ENCODE results near the gene HK3. TPM values are rescaled to one million over a fixed set of nuclear protein-coding genes. Genes with fewer than 3 reads are reported as not detected.
"Not testable (repeated sequence)": the region's sequence is repeated elsewhere in the genome, so short reads cannot be mapped to it uniquely, and the experiment has no call there.

The HK3 gene
- polyA plus RNA-seq, 4 donors, result 0.30 to 7.5 (median 1.5) TPM

- WGBS, 3 donors, result 52 to 80% (median 59%) methylated on average over 2 of the region's 2 CpGs
- not testable (repeated sequence) for FAIRE-seq; H3K36me3 ChIP-seq (ENCODE audit: control insufficient read depth in 3 of 3, insufficient read depth in 2 of 3, low read depth in 1 of 3, low read length in 3 of 3)
These were observed 26.6 kb downstream of the HK3 start for GRCh38 chr5:176872586-176872985.

GRCh38 chr5:176870644-176871043, 28.5 kb downstream of the HK3 start:
- not testable (repeated sequence) for FAIRE-seq; H3K9me3 ChIP-seq (ENCODE audit: control insufficient read depth in 2 of 2, insufficient read depth in 1 of 2, low read depth in 1 of 2, low read length in 1 of 2); H3K27ac ChIP-seq (ENCODE audit: low read depth in 1 of 3, low read length in 2 of 3); H3K4me3 ChIP-seq (ENCODE audit: low read depth in 1 of 3, low read length in 3 of 3); DNase-seq; H3K4me1 ChIP-seq (ENCODE audit: control insufficient read depth in 3 of 3, insufficient read depth in 2 of 3, low read depth in 1 of 3, low read length in 2 of 3); H3K36me3 ChIP-seq (ENCODE audit: control insufficient read depth in 3 of 3, insufficient read depth in 2 of 3, low read depth in 1 of 3, low read length in 3 of 3)
- WGBS, 3 donors, result 66 to 68% (median 67%) methylated on average over 10 of the region's 10 CpGs
- H3K27me3 ChIP-seq (ENCODE audit: control insufficient read depth in 3 of 3, insufficient read depth in 3 of 3, low read length in 3 of 3), result peaks cover 0 to 32% (median 5%) of the 10 kb centered on the region in 3 donors

More at GRCh38 chr5:176872586-176872985, 26.6 kb downstream of the HK3 start:
- not testable (repeated sequence) for DNase-seq; H3K27ac ChIP-seq (ENCODE audit: low read depth in 1 of 3, low read length in 2 of 3); H3K4me1 ChIP-seq (ENCODE audit: control insufficient read depth in 3 of 3, insufficient read depth in 2 of 3, low read depth in 1 of 3, low read length in 2 of 3); H3K4me3 ChIP-seq (ENCODE audit: low read depth in 1 of 3, low read length in 3 of 3); H3K9me3 ChIP-seq (ENCODE audit: control insufficient read depth in 2 of 2, insufficient read depth in 1 of 2, low read depth in 1 of 2, low read length in 1 of 2)
- H3K27me3 ChIP-seq (ENCODE audit: control insufficient read depth in 3 of 3, insufficient read depth in 3 of 3, low read length in 3 of 3), result peaks cover 0 to 27% (median 11%) of the 10 kb centered on the region in 3 donors

- FAIRE-seq (no peak), DNase-seq (peak; percentile 27 to 29)
- H3K36me3 ChIP-seq (ENCODE audit: control insufficient read depth in 3 of 3, insufficient read depth in 2 of 3, low read depth in 1 of 3, low read length in 3 of 3), result no peaks in the 10 kb centered on the region
- H3K27me3 ChIP-seq (ENCODE audit: control insufficient read depth in 3 of 3, insufficient read depth in 3 of 3, low read length in 3 of 3), result peaks cover 0 to 31% (median 5%) of the 10 kb centered on the region in 3 donors
- WGBS, 3 donors, result 53 to 59% (median 59%) methylated on average over 16 to 17 of the region's 17 CpGs
- no peaks in the 10 kb centered on the region for H3K4me1 ChIP-seq (ENCODE audit: control insufficient read depth in 3 of 3, insufficient read depth in 2 of 3, low read depth in 1 of 3, low read length in 2 of 3)
- H3K4me3 ChIP-seq (ENCODE audit: low read depth in 1 of 3, low read length in 3 of 3), result no peak overlapping the region
- H3K9me3 ChIP-seq (ENCODE audit: control insufficient read depth in 2 of 2, insufficient read depth in 1 of 2, low read depth in 1 of 2, low read length in 1 of 2), result no peaks in the 10 kb centered on the region
- H3K27ac ChIP-seq (ENCODE audit: low read depth in 1 of 3, low read length in 2 of 3), result no peak overlapping the region
These were observed 29.0 kb downstream of the HK3 start for GRCh38 chr5:176870110-176870591.

GRCh38 chr5:176869501-176870109, 29.5 kb downstream of the HK3 start:
- H3K4me1 ChIP-seq (ENCODE audit: control insufficient read depth in 3 of 3, insufficient read depth in 2 of 3, low read depth in 1 of 3, low read length in 2 of 3), result no peaks in the 10 kb centered on the region
- H3K27me3 ChIP-seq (ENCODE audit: control insufficient read depth in 3 of 3, insufficient read depth in 3 of 3, low read length in 3 of 3), result peaks cover 0 to 26% (median 6%) of the 10 kb centered on the region in 3 donors
- WGBS, 3 donors, result 80 to 82% (median 80%) methylated on average over 25 to 38 of the region's 38 CpGs
- FAIRE-seq (no peak), DNase-seq (no peak)
- H3K36me3 ChIP-seq (ENCODE audit: control insufficient read depth in 3 of 3, insufficient read depth in 2 of 3, low read depth in 1 of 3, low read length in 3 of 3), result no peaks in the 10 kb centered on the region
- no peak overlapping the region for H3K4me3 ChIP-seq (ENCODE audit: low read depth in 1 of 3, low read length in 3 of 3)
- no peak overlapping the region for H3K27ac ChIP-seq (ENCODE audit: low read depth in 1 of 3, low read length in 2 of 3)
- no peaks in the 10 kb centered on the region for H3K9me3 ChIP-seq (ENCODE audit: control insufficient read depth in 2 of 2, insufficient read depth in 1 of 2, low read depth in 1 of 2, low read length in 1 of 2)

GRCh38 chr5:176868731-176869130, 30.4 kb downstream of the HK3 start:
- Histone ChIP-seq H3K27me3 (ENCODE audit: control insufficient read depth in 3 of 3, insufficient read depth in 3 of 3, low read length in 3 of 3) (peaks cover 0 to 26% (median 11%) of the 10 kb centered on the region in 3 donors), H3K4me1 (ENCODE audit: control insufficient read depth in 3 of 3, insufficient read depth in 2 of 3, low read depth in 1 of 3, low read length in 2 of 3) (no peaks in the 10 kb centered on the region), H3K9me3 (ENCODE audit: control insufficient read depth in 2 of 2, insufficient read depth in 1 of 2, low read depth in 1 of 2, low read length in 1 of 2) (no peaks in the 10 kb centered on the region), H3K36me3 (ENCODE audit: control insufficient read depth in 3 of 3, insufficient read depth in 2 of 3, low read depth in 1 of 3, low read length in 3 of 3) (no peaks in the 10 kb centered on the region), H3K27ac (ENCODE audit: low read depth in 1 of 3, low read length in 2 of 3) (no peak overlapping the region), H3K4me3 (ENCODE audit: low read depth in 1 of 3, low read length in 3 of 3) (no peak overlapping the region)
- FAIRE-seq, result no peak
- no peak for DNase-seq
- 87 to 91% (median 90%) methylated on average over 20 of the region's 20 CpGs for WGBS, 3 donors

- Histone ChIP-seq H3K27ac (ENCODE audit: low read depth in 1 of 3, low read length in 2 of 3) (no peak overlapping the region), H3K36me3 (ENCODE audit: control insufficient read depth in 3 of 3, insufficient read depth in 2 of 3, low read depth in 1 of 3, low read length in 3 of 3) (no peaks in the 10 kb centered on the region), H3K9me3 (ENCODE audit: control insufficient read depth in 2 of 2, insufficient read depth in 1 of 2, low read depth in 1 of 2, low read length in 1 of 2) (no peaks in the 10 kb centered on the region), H3K4me1 (ENCODE audit: control insufficient read depth in 3 of 3, insufficient read depth in 2 of 3, low read depth in 1 of 3, low read length in 2 of 3) (no peaks in the 10 kb centered on the region), H3K27me3 (ENCODE audit: control insufficient read depth in 3 of 3, insufficient read depth in 3 of 3, low read length in 3 of 3) (peaks cover 0 to 26% (median 11%) of the 10 kb centered on the region in 3 donors), H3K4me3 (ENCODE audit: low read depth in 1 of 3, low read length in 3 of 3) (no peak overlapping the region)
- WGBS, 3 donors, result 77 to 87% (median 86%) methylated on average over 12 to 14 of the region's 14 CpGs
- no peak for DNase-seq
- no peak for FAIRE-seq
These were observed 31.0 kb downstream of the HK3 start for GRCh38 chr5:176868126-176868525.

GRCh38 chr5:176866707-176867310, 32.3 kb downstream of the HK3 start:
- H3K4me3 ChIP-seq (ENCODE audit: low read depth in 1 of 3, low read length in 3 of 3), result no peak overlapping the region
- FAIRE-seq (no peak), DNase-seq (no peak)
- WGBS, 3 donors, result 19 to 21% (median 21%) methylated on average over 15 to 16 of the region's 16 CpGs
- peaks cover 0 to 39% (median 11%) of the 10 kb centered on the region in 3 donors for H3K27me3 ChIP-seq (ENCODE audit: control insufficient read depth in 3 of 3, insufficient read depth in 3 of 3, low read length in 3 of 3)
- no peaks in the 10 kb centered on the region for H3K36me3 ChIP-seq (ENCODE audit: control insufficient read depth in 3 of 3, insufficient read depth in 2 of 3, low read depth in 1 of 3, low read length in 3 of 3)
- no peaks in the 10 kb centered on the region for H3K9me3 ChIP-seq (ENCODE audit: control insufficient read depth in 2 of 2, insufficient read depth in 1 of 2, low read depth in 1 of 2, low read length in 1 of 2)
- H3K27ac ChIP-seq (ENCODE audit: low read depth in 1 of 3, low read length in 2 of 3), result no peak overlapping the region
- no peaks in the 10 kb centered on the region for H3K4me1 ChIP-seq (ENCODE audit: control insufficient read depth in 3 of 3, insufficient read depth in 2 of 3, low read depth in 1 of 3, low read length in 2 of 3)

GRCh38 chr5:176865964-176866363, 33.2 kb downstream of the HK3 start:
- FAIRE-seq, result no peak
- Histone ChIP-seq H3K4me1 (ENCODE audit: control insufficient read depth in 3 of 3, insufficient read depth in 2 of 3, low read depth in 1 of 3, low read length in 2 of 3) (no peaks in the 10 kb centered on the region), H3K36me3 (ENCODE audit: control insufficient read depth in 3 of 3, insufficient read depth in 2 of 3, low read depth in 1 of 3, low read length in 3 of 3) (no peaks in the 10 kb centered on the region), H3K27me3 (ENCODE audit: control insufficient read depth in 3 of 3, insufficient read depth in 3 of 3, low read length in 3 of 3) (peaks cover 0 to 39% (median 11%) of the 10 kb centered on the region in 3 donors), H3K9me3 (ENCODE audit: control insufficient read depth in 2 of 2, insufficient read depth in 1 of 2, low read depth in 1 of 2, low read length in 1 of 2) (no peaks in the 10 kb centered on the region), H3K4me3 (ENCODE audit: low read depth in 1 of 3, low read length in 3 of 3) (no peak overlapping the region), H3K27ac (ENCODE audit: low read depth in 1 of 3, low read length in 2 of 3) (no peak overlapping the region)
- no peak for DNase-seq
- WGBS, 3 donors, result 67 to 86% (median 70%) methylated on average over 7 of the region's 7 CpGs
